ENCODE data around the gene ASGR2.

Gene ASGR2

GRCh38 chr17:7070712-7071111 lies 43.9 kb downstream of the ASGR2 start:
- FAIRE-seq: no peak
- no peak for DNase-seq (ENCODE audit: insufficient read length, low spot score)
- TF ChIP-seq POU2F2 (IDR thresholded peaks at IDR 0.05; ENCODE audit: low read depth, low read length) (no peak), PAX5 (IDR thresholded peaks at IDR 0.05; ENCODE audit: insufficient read depth, low read length, severe bottlenecking) (no peak)

GRCh38 chr17:7068268-7068667 lies 46.4 kb downstream of the ASGR2 start:
- DNase-seq (ENCODE audit: insufficient read length, low spot score) (no peak), FAIRE-seq (no peak)
- no peak for TF ChIP-seq POLR2AphosphoS5 (IDR thresholded peaks at IDR 0.05; ENCODE audit: low read depth, low read length)
- TF ChIP-seq POU2F2 (IDR thresholded peaks at IDR 0.05; ENCODE audit: low read depth, low read length): no peak
- no peak for TF ChIP-seq TAF1 (IDR thresholded peaks at IDR 0.05; ENCODE audit: low read depth, low read length)
- no peak for TF ChIP-seq SPI1 (IDR thresholded peaks at IDR 0.05; ENCODE audit: low read depth, low read length)
- TF ChIP-seq POLR2A (IDR thresholded peaks at IDR 0.05; ENCODE audit: low read depth, low read length): no peak
- TF ChIP-seq PAX5 (IDR thresholded peaks at IDR 0.05; ENCODE audit: insufficient read depth, low read length, severe bottlenecking): no peak

- TF ChIP-seq SPI1 (IDR thresholded peaks at IDR 0.05; ENCODE audit: low read depth, low read length) (no peak), POLR2AphosphoS5 (IDR thresholded peaks at IDR 0.05; ENCODE audit: low read depth, low read length) (no peak), POU2F2 (IDR thresholded peaks at IDR 0.05; ENCODE audit: low read depth, low read length) (no peak)
- FAIRE-seq (no peak), DNase-seq (ENCODE audit: insufficient read length, low spot score) (no peak)
Measured at GRCh38 chr17:7067198-7067597, 47.4 kb downstream of the ASGR2 start.

GRCh38 chr17:7064261-7064660 lies 50.4 kb downstream of the ASGR2 start:
- TF ChIP-seq POU2F2 (IDR thresholded peaks at IDR 0.05; ENCODE audit: low read depth, low read length) (no peak), PAX5 (IDR thresholded peaks at IDR 0.05; ENCODE audit: insufficient read depth, low read length, severe bottlenecking) (no peak), POLR2AphosphoS5 (IDR thresholded peaks at IDR 0.05; ENCODE audit: low read depth, low read length) (no peak), POLR2A (IDR thresholded peaks at IDR 0.05; ENCODE audit: low read depth, low read length) (no peak)
- no peak for DNase-seq (ENCODE audit: insufficient read length, low spot score)
- no peak for FAIRE-seq

DNA sequence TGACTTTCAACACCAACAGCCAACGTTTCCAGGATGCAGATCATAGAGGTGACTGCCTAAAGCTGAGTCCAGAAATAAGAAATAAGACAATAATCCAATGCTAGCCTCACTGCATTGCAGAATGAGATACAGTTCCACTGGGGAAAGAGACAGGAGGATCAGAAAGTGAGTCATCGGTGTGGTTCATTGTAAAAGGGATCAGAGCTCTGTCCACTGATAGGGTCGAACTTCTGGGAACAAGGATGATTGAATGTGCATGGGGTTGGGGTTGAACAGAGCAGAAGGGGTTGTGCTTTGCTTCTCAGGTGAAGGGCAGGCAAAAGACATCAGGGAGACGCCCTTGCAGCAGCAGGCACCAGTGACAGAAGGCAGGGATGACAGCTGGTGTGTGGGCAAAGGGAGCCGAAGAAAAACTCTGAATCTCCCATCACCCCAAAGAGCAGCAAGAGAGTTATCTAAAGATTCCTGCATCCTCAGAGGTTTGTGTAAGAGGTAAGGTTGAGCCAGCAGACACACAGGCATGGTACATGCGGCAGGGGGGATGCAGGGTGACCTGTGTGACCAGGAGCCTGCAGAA lies 51.0 kb downstream of the ASGR2 start:
- no peak for DNase-seq (ENCODE audit: insufficient read length, low spot score)
- FAIRE-seq: no peak
- TF ChIP-seq SPI1 (IDR thresholded peaks at IDR 0.05; ENCODE audit: low read depth, low read length): no peak
- no peak for TF ChIP-seq POLR2AphosphoS5 (IDR thresholded peaks at IDR 0.05; ENCODE audit: low read depth, low read length)
- TF ChIP-seq PAX5 (IDR thresholded peaks at IDR 0.05; ENCODE audit: insufficient read depth, low read length, severe bottlenecking): no peak
- no peak for TF ChIP-seq POLR2A (IDR thresholded peaks at IDR 0.05; ENCODE audit: low read depth, low read length)
- no peak for TF ChIP-seq TAF1 (IDR thresholded peaks at IDR 0.05; ENCODE audit: low read depth, low read length)
- no peak for TF ChIP-seq POU2F2 (IDR thresholded peaks at IDR 0.05; ENCODE audit: low read depth, low read length)

GRCh38 chr17:7060165-7060891 lies 54.3 kb downstream of the ASGR2 start:
- FAIRE-seq (no peak), DNase-seq (ENCODE audit: insufficient read length, low spot score) (no peak)
- no peak for TF ChIP-seq TAF1 (IDR thresholded peaks at IDR 0.05; ENCODE audit: low read depth, low read length)
- TF ChIP-seq POU2F2 (IDR thresholded peaks at IDR 0.05; ENCODE audit: low read depth, low read length): no peak
- no peak for TF ChIP-seq PAX5 (IDR thresholded peaks at IDR 0.05; ENCODE audit: insufficient read depth, low read length, severe bottlenecking)
- no peak for TF ChIP-seq POLR2A (IDR thresholded peaks at IDR 0.05; ENCODE audit: low read depth, low read length)
- TF ChIP-seq POLR2AphosphoS5 (IDR thresholded peaks at IDR 0.05; ENCODE audit: low read depth, low read length): no peak
- TF ChIP-seq SPI1 (IDR thresholded peaks at IDR 0.05; ENCODE audit: low read depth, low read length): no peak

GRCh38 chr17:7058831-7059447 lies 55.7 kb downstream of the ASGR2 start:
- DNase-seq (ENCODE audit: insufficient read length, low spot score) (no peak), FAIRE-seq (no peak)
- no peak for TF ChIP-seq SPI1 (IDR thresholded peaks at IDR 0.05; ENCODE audit: low read depth, low read length)

- no peak for FAIRE-seq
- no peak for DNase-seq (ENCODE audit: insufficient read length, low spot score)
- TF ChIP-seq PAX5 (IDR thresholded peaks at IDR 0.05; ENCODE audit: insufficient read depth, low read length, severe bottlenecking) (no peak), POU2F2 (IDR thresholded peaks at IDR 0.05; ENCODE audit: low read depth, low read length) (no peak), POLR2A (IDR thresholded peaks at IDR 0.05; ENCODE audit: low read depth, low read length) (no peak), SPI1 (IDR thresholded peaks at IDR 0.05; ENCODE audit: low read depth, low read length) (no peak), POLR2AphosphoS5 (IDR thresholded peaks at IDR 0.05; ENCODE audit: low read depth, low read length) (no peak), TAF1 (IDR thresholded peaks at IDR 0.05; ENCODE audit: low read depth, low read length) (no peak)
Measured at GRCh38 chr17:7056386-7056785, 58.2 kb downstream of the ASGR2 start.

Measured in GM12891 (cell line).